A673 (cell line): ENCODE data around the gene TRIM38. TPM values are rescaled to one million over a fixed set of nuclear protein-coding genes. Genes with fewer than 3 reads are reported as not detected.
"Not testable (repeated sequence)": the region's sequence is repeated elsewhere in the genome, so short reads cannot be mapped to it uniquely, and the experiment has no call there.

ENCODE experiments used
- BruUV-seq: library from RNA; stranded (reverse); fragments of 400-500 nt; replicated peaks from 2 replicates; lab custom pipeline; 2021; lab: Mats Ljungman, UMichigan
- CTCF ChIA-PET: fragments of 300-600 bp; sonication (Branson Sonifier 250); formaldehyde crosslinking; loops from one replicate; lab custom pipeline; 2022; ENCODE audit warnings: antibody characterized with exemption; lab: Charles Lee
- POLR2A ChIA-PET: fragments of 300-600 bp; sonication (Branson Sonifier 250); formaldehyde crosslinking; loops from one replicate; lab custom pipeline; 2022; ENCODE audit warnings: antibody characterized with exemption; ENCODE audit not compliant: low non-redundant PET; lab: Charles Lee
- DNase-seq: peaks from one replicate; pipeline ENCODE4 v3.0.0-alpha.2; 2015; ENCODE audit warnings: low spot score
- H3K27ac ChIP-seq: fragments of 200-600 bp; sonication (generic); 2 replicates; pipeline ENCODE4 v1.5.1; 2016; ENCODE audit warnings: mixed run types, low read depth, mild to moderate bottlenecking, mixed read lengths, antibody characterized with exemption, low read length; ENCODE audit not compliant: poor library complexity, severe bottlenecking
- H3K27me3 ChIP-seq: fragments of 200-600 bp; sonication (generic); replicated peaks from 2 replicates; pipeline ENCODE4 v1.6.1; 2017; ENCODE audit warnings: mixed run types, low read depth, mild to moderate bottlenecking, mixed read lengths, antibody characterized with exemption, low read length; ENCODE audit not compliant: insufficient read depth, poor library complexity
- H3K36me3 ChIP-seq: fragments of 200-600 bp; sonication (generic); 2 replicates; pipeline ENCODE4 v1.6.1; 2016; ENCODE audit warnings: mixed run types, mild to moderate bottlenecking, mixed read lengths, antibody characterized with exemption, low read length; ENCODE audit not compliant: insufficient read depth, poor library complexity, severe bottlenecking
- H3K4me1 ChIP-seq: fragments of 200-600 bp; sonication (generic); 2 replicates; pipeline ENCODE4 v1.6.1; 2017; ENCODE audit warnings: mixed run types, mild to moderate bottlenecking, mixed read lengths, antibody characterized with exemption, low read length; ENCODE audit not compliant: insufficient read depth, poor library complexity, severe bottlenecking
- H3K4me3 ChIP-seq: fragments of 200-600 bp; sonication (generic); 2 replicates; pipeline ENCODE4 v1.5.1; 2016; ENCODE audit warnings: low read depth, mixed run types, mild to moderate bottlenecking, mixed read lengths, low read length; ENCODE audit not compliant: poor library complexity, severe bottlenecking
- H3K9me3 ChIP-seq: fragments of 200-600 bp; sonication (generic); 2 replicates; pipeline ENCODE4 v1.6.1; 2016; ENCODE audit warnings: mixed run types, low read depth, mild to moderate bottlenecking, mixed read lengths, antibody characterized with exemption, low read length; ENCODE audit not compliant: poor library complexity, severe bottlenecking
- EZH2 ChIP-seq: fragments of 200-600 bp; sonication (generic); IDR thresholded peaks from 2 replicates; pipeline ENCODE4 v1.6.1; 2017; ENCODE audit warnings: borderline replicate concordance, low read depth, mild to moderate bottlenecking, mixed read lengths, antibody characterized with exemption, low read length; ENCODE audit not compliant: poor library complexity, severe bottlenecking
- intact Hi-C: fragments of 100-400 bp; cut with micrococcal nuclease; formaldehyde crosslinking; loops from one replicate; pipeline ENCODE4 v1.10.0; 2022; ENCODE audit not compliant: unreplicated experiment
- total RNA-seq: library from RNA; stranded (reverse); gene quantifications from 2 replicates; pipeline ENCODE4 v1.2.3, GENCODE V29; 2021
- TF ChIP-seq, protein P1 (sequence below): fragments of 300-800, 200-600 bp; sonication (generic); conservative IDR thresholded peaks from 2 replicates; pipeline ENCODE4 v1.5.1; 2017; ENCODE audit warnings: low read depth, mild to moderate bottlenecking, antibody characterized with exemption, low read length, moderate library complexity, mixed read lengths

The TRIM38 gene
- total RNA-seq, 1 experiment from 2014 or later = 9.7 TPM

GRCh38 chr6:26000366-26001144 is 38.0 kb downstream of the TRIM38 start:
- no peak overlapping the region for H3K4me3 ChIP-seq
- intact Hi-C loops = loop anchor here (5.0 kb wide), 2 partner anchors 108 to 278 kb away; no protein-coding TSS in a partner anchor
- H3K27me3 ChIP-seq = no peaks in the 10 kb centered on the region
- no peaks in the 10 kb centered on the region for H3K9me3 ChIP-seq
- DNase-seq = no peak
- ChIA-PET POLR2A (interaction anchor here (0.7 kb wide), 2 partner anchors 12 to 104 kb away, joined by 3 read pairs; no protein-coding TSS in a partner anchor), CTCF (no interaction called here)
- no peak overlapping the region for H3K27ac ChIP-seq
- no TSS peak for BruUV-seq
- no peaks in the 10 kb centered on the region for H3K4me1 ChIP-seq
- no peak for TF ChIP-seq EZH2
- no peaks in the 10 kb centered on the region for H3K36me3 ChIP-seq

DNA sequence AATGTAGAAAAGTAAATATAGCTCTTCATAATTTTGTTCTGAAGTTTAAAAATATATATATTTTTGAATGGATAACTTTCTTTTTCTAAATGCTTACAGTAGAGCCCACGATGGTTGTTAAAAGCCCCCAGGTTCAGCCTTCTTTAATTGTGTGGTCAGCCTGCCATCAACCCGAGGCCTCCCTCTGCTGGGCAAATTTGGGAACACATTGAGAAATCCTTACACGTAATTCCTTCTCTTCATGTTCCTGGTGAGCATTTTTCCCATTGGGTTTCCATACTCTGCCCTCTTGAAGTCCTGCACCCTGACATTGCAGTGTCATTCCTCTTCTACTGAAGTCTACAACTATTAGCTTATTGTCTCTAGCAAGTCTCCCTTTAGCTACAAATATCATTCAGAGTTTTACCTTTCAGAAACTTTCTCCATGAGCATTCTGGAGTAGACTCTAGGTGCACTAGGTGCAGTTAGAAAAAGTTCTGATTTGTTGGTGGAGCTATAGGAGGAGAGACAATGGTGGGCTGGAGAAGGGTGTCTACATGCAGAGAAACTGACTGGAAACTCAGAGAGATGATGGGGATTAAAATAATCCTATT is 40.6 kb downstream of the TRIM38 start:
- DNase-seq = peak; percentile 73
- H3K27ac ChIP-seq = no peak overlapping the region
- no peaks in the 10 kb centered on the region for H3K9me3 ChIP-seq
- H3K4me1 ChIP-seq = peaks cover 1% of the 10 kb centered on the region
- TF ChIP-seq EZH2 = no peak
- TF ChIP-seq, protein P1, sequence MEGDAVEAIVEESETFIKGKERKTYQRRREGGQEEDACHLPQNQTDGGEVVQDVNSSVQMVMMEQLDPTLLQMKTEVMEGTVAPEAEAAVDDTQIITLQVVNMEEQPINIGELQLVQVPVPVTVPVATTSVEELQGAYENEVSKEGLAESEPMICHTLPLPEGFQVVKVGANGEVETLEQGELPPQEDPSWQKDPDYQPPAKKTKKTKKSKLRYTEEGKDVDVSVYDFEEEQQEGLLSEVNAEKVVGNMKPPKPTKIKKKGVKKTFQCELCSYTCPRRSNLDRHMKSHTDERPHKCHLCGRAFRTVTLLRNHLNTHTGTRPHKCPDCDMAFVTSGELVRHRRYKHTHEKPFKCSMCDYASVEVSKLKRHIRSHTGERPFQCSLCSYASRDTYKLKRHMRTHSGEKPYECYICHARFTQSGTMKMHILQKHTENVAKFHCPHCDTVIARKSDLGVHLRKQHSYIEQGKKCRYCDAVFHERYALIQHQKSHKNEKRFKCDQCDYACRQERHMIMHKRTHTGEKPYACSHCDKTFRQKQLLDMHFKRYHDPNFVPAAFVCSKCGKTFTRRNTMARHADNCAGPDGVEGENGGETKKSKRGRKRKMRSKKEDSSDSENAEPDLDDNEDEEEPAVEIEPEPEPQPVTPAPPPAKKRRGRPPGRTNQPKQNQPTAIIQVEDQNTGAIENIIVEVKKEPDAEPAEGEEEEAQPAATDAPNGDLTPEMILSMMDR = peak; percentile 81
- H3K36me3 ChIP-seq = no peaks in the 10 kb centered on the region
- H3K4me3 ChIP-seq = no peak overlapping the region
- intact Hi-C loops = loop anchor here (2.0 to 5.0 kb wide), 3 partner anchors 111 to 281 kb away; no protein-coding TSS in a partner anchor
- BruUV-seq = no TSS peak
- H3K27me3 ChIP-seq = no peaks in the 10 kb centered on the region
- CTCF ChIA-PET = interaction anchor here (0.6 kb wide), 1 partner anchor 13 kb away, joined by 8 read pairs; no protein-coding TSS in a partner anchor
- POLR2A ChIA-PET = no interaction called here

DNA sequence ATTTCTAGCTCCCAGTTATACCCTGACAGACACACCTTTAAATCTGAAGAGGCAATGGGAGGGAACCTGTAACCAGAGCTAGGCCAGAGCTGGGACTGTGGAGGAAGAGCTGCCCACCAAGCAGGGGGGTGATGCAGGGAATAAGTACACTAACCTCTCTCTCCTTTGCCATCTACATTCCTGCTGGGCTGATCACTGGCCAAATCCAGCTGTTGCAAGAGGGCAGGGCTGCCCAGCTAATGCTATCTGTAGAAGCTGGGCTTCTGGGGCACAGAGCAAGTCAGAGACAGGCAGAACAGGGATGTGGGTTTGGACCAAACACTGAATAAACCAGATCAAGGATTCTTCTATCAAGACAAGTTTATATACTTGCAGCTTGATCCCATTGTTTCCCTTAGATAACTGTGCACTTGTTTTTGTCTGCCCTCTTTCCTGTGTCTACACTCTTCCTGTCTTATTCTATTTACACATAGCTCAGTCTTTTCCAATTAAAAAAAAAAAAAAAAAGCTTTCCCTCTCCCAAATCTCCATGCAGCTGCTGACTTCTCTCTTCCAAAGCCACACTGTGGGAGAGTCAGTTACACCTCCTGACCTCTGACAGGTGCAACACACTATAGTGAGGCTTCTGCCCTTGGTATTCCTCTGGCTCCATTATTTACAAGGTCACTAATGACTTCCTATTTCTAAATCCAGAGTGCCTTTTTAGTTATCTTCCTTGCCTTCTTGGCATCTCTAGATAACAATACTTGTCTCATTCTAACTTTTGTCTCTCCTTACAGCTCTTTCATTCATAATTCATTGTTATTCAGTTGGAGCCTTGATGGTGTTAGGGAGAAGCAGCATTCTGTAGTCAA is 43.7 kb downstream of the TRIM38 start:
- POLR2A ChIA-PET = no interaction called here
- TF ChIP-seq, protein P1 = no peak
- no peak for TF ChIP-seq EZH2
- no peak for DNase-seq

GRCh38 chr6:26006940-26007305 is 44.3 kb downstream of the TRIM38 start:
- BruUV-seq, H3K36me3 ChIP-seq, H3K27me3 ChIP-seq, H3K27ac ChIP-seq, H3K4me1 ChIP-seq, intact Hi-C loops, H3K9me3 ChIP-seq, H3K4me3 ChIP-seq, CTCF ChIA-PET, DNase-seq: not testable (repeated sequence)
- POLR2A ChIA-PET = interaction anchor here (0.6 to 0.7 kb wide), 2 partner anchors 11 to 129 kb away, joined by 5 read pairs; a partner anchor contains a TSS

More for the DNA sequence above, 43.7 kb downstream of the TRIM38 start:
- Histone ChIP-seq H3K9me3 (no peaks in the 10 kb centered on the region), H3K27ac (no peak overlapping the region), H3K4me3 (no peak overlapping the region), H3K36me3 (no peaks in the 10 kb centered on the region), H3K4me1 (peaks cover 6% of the 10 kb centered on the region), H3K27me3 (no peaks in the 10 kb centered on the region)
- intact Hi-C loops = no loop called here
- BruUV-seq = no TSS peak
- CTCF ChIA-PET = interaction anchor here (1.8 kb wide), 1 partner anchor 11 kb away, joined by 8 read pairs; a partner anchor contains a TSS
